GM19468 (cell line): Measurements from ENCODE around the gene MROH2A.

Experiments
- ATAC-seq: cut with Tn5 transposase; IDR thresholded peaks from one replicate; pipeline ENCODE4 v1.9.1; 2021; ENCODE audit warnings: mild to moderate bottlenecking, moderate library complexity, moderate number of reproducible peaks; ENCODE audit not compliant: unreplicated experiment; ENCODE audit errors: extremely low read depth

The MROH2A gene

GRCh38 chr2:233832869-233833311 lies 54.8 kb downstream of the MROH2A start:
- no peak for ATAC-seq

GRCh38 chr2:233833345-233833744 lies 55.2 kb downstream of the MROH2A start:
- no peak for ATAC-seq

DNA sequence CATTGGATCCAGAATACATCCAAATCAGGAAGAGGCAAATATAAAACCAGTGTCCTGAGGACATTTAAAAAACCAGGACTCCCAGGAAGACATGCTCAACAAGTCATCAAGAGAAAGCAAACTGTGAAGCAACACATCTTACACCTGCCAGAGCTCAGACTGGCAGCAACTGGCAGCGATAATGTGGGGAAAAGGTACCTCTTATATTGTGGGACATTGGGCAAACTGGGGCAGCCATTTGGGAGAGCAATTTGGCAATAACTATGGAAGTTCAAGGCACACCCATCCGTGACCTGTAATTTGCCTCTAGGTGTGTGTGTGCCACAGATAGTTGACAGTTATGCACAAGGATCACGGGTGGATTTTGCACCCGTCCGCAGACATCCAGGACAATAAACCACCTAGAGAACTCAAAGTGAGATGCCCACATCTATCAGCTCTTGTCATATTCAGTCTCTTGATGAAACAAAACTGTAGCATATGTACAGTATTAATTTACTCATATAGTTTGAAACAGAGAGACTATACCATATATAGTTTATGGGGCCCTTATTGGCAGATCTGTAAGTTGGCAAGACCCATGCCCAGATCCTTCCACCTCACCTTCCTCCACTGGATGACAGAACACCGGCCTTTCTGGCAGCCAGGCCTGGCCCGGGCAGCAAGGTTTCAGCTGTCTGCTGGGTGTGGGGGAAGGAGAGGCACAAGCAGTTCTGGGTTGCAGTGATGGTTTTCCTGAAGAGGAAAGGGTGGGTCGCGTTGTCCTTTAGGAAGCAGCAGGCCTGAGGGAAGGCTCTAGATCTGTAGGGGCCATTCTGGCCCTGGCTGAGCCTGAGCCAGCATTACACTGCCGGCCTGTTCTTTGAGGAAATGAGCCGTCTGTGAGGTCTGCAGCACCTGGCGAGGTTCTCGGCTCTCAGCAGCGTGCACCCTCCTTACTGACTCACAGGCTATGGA lies 57.4 kb downstream of the MROH2A start:
- no peak for ATAC-seq

DNA sequence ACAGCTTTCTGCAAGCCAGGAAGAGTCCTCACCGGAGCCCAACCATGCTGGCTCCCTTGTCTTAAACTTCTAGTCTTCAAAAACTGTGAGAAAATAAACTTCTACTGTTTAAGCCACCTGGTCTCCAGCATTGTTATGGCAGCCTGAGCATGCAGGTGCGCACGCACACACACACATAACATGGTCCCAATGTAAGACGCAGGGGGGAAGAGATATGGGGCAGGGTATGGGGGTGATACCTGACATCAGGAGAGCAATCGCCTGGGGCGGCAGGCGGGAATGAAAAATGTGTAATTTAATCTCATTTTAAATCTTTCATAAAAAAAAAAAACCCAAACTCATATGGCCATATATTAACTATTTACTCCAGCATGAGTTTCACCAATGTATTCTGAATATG lies 58.2 kb downstream of the MROH2A start:
- no peak for ATAC-seq

DNA sequence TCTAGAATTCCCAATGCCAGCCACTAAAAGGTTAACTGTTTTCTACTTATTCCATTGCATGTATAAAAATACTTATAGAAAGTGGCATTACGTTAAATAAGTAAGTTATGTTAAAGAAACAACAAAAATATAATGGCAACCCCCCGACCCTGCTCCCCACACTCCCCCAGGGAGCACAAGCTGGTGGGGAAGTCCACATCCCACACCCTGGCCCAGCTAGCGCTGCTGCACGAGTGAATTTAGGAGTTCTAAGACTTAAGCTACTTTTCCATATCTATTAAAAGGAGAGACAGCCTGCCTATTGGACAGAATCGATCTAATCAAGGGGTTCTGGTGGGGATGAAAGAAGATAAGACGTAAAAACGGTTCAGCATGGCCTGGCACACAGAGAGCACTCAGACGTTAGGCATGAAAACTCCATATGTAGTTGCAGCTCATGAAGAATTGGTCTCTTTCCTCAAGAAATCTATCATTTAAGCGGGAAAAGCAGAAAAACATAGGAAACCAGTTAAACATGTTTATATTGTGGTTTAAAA lies 59.6 kb downstream of the MROH2A start:
- no peak for ATAC-seq

GRCh38 chr2:233838251-233838650 lies 60.1 kb downstream of the MROH2A start:
- no peak for ATAC-seq

GRCh38 chr2:233838726-233839446 lies 60.8 kb downstream of the MROH2A start:
- ATAC-seq = no peak

GRCh38 chr2:233839447-233839820 lies 61.3 kb downstream of the MROH2A start:
- ATAC-seq = no peak

DNA sequence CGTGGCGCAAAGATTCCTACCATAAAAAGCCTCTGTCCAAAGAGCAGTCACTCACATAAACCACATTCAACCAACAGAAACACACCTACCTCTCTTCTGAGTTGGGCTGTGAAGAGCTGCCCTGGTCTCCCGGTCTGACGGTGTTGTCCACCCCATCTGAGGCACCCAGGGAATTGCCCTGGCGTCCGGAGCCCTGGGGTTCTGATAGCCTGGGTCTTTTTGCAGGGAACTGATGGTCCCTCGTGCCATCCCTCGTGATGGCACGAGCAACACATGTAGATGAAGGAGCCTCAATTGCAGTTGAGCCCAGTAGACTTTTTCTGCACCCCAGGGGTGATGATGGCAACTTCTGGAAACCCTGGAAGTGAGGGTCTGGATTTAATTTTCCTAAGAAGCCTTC lies 62.4 kb downstream of the MROH2A start:
- ATAC-seq = no peak

DNA sequence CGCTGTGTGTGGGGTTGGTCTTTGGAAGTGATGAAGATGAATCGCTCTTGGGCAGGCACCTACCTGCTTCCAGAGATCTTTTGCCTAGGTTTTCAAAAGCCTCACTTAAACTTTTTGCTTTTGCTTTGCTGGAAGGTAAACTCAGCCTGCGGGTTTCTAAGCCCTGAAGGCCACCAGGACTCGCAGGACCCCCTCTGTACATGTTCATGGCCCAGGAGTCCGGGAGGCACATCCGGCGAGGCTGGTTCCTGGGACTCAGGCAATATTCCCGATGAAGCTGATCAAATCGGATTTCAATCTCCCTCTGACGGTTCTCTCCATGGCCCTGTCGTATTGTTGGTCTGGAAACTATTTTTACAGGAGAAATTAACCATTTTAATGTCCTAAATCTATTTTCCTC lies 63.1 kb downstream of the MROH2A start:
- ATAC-seq = no peak

DNA sequence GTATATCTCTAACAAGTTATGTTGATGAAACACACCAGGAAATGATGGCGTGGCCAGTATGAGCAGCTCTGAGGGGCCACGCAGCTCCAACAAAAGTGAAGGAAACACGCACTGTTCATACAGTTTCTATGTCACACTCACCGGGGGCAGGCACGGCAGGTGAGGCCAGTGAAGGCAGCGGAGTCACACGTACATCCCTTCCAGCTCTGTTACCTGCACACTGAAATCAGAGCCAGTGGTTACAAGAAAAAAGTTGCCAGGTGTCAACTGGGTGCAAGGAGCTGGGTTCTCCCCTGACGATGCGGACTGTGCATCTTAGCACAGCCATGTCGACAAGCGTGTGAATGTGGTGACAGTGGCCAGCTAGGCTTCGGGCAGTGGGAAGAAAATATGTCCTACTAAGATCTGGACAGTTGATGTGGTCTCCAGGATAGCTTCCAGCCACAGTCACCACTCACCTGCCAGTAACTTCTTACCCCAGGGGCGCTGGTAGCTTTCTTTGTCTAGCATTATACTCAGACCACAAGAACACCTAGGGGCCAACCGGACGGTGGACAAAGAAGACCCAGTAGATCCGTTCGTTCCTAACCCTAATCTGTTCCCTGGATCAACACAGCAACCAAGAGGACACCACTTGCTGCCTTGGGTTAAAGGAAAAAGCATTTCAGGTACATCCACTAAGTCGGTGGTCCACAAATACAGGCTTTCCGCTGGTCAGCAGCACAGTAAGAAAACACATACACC lies 66.1 kb downstream of the MROH2A start:
- ATAC-seq = no peak

- no peak for ATAC-seq
These were observed 66.7 kb downstream of the MROH2A start for GRCh38 chr2:233844836-233845235.

GRCh38 chr2:233845301-233846060 lies 67.4 kb downstream of the MROH2A start:
- no peak for ATAC-seq

DNA sequence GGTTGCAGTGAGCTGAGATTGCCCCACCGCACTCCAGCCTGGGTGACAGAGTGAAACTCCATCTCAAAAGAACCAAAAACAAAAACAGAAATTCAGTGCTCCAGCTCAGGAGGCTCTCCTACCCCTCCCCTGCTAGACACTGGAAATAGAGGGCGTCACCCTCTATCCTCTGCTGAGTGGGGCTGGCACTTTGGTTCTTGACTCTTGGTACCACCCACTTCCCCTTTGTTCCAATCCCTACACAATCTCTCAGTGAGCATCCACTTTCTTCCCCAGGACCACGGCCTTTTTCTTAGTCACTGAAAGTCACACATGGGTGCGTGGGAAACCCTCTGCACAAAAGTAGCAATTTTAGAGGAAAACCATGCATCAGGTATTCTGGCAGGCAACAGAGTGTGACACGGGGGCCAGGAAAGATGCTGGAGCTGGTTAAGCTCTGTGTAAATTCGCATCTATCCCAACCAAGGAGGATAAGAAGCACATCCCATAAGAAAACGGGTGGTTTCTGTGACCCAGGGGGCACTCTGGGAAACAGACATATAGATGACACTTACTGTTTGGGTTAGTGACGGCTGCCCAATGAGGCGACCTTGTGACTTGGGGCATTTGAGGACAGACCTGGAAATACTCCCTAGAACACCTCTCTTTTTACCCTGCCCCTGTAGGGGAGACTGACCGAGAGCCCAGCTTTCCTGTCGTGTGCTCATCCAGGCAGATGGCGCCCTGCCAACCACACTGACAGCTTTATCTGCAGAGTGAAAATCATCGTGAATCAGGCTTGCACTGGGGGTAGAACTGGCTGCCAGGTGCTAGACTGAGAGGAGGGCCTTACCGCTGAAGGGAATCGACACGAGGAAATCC lies 68.5 kb downstream of the MROH2A start:
- no peak for ATAC-seq

GRCh38 chr2:233847248-233847898 lies 69.2 kb downstream of the MROH2A start:
- ATAC-seq = no peak

GRCh38 chr2:233848276-233848675 lies 70.1 kb downstream of the MROH2A start:
- ATAC-seq = no peak

DNA sequence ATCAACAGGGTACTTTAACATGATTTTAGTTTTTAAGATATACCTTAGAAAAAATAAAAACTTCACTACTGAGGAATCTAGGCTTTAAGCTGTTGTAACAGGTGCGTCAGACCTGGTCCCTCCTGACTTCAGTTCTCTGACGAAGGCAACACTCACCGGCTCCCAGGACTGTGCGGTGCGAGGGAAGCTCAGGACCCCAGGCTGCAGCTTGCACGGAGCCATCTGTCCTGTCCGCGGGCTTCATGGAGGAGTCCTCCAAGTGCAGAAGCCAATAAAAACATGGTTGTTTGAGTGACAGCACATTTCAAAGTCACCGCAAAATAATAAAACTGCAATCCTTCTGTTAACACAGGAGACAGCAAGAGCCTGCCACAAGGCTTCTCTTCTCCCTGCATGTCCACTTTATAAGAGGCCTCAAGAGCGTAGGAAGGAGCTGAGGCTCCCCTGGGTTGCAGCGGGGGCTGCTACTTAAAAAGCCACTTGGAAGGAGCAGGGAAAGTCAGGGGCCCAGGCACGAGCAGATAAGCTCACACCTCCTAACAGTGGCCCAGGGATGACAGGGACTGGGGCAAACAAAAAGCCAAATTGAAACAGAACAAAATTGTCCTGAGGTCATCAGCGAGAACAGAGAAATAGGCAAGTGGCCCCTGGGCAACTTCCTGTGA lies 71.6 kb downstream of the MROH2A start:
- no peak for ATAC-seq

DNA sequence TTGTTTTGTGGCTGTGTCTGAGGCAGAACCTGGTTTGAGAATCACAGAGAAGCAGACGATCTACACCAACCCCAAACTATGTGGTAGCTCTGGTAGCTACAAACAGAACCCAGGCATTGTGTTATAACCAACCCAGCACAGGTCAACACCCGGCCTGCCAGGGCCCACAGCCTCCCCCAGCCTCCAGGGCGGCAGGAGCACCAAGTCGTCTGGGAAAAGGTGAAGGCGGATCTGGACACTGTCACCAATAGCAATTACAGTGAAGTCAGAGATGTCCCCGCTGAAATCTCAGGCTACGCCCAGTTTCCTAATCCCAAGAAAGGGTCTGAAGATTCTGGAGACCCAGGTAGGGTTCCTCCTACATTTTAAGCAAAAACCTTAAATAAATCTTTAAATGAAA lies 72.6 kb downstream of the MROH2A start:
- no peak for ATAC-seq
